K562 (cell line): ENCODE measurements around the gene ALOXE3. TPM values are rescaled to one million over a fixed set of nuclear protein-coding genes. Genes with fewer than 3 reads are reported as not detected.

Source experiments
- ATF1 ChIP-seq, 2 experiments: fragments of 450-650 bp in 1 of 2; IDR thresholded peaks; 2 replicates each; pipeline ENCODE4 v1.6.1; 2016; ENCODE audit warnings: missing compliant biosample characterization in 1 of 2, missing genetic modification characterization in 1 of 2
- CEBPG ChIP-seq, 3 experiments: fragments of 200-800 bp in 1 of 3; sonication (Bioruptor generic) in 1 of 3; sonication (generic) in 1 of 3; formaldehyde crosslinking in 1 of 3; IDR thresholded peaks in 2 of 3; conservative IDR thresholded peaks in 1 of 3; 2 replicates each; pipeline versions ENCODE4 v1.6.1 to v1.8.0; 2016 to 2022; ENCODE audit warnings: missing compliant biosample characterization in 2 of 3, missing genetic modification characterization in 2 of 3, mild to moderate bottlenecking in 1 of 3, missing genetic modification reagents in 1 of 3
- ELK3 ChIP-seq: fragments of 450-650 bp; formaldehyde crosslinking; IDR thresholded peaks from 2 replicates; pipeline ENCODE4 v1.4.0; 2020; ENCODE audit warnings: mild to moderate bottlenecking
- EP400 ChIP-seq: fragments of 450-650 bp; IDR thresholded peaks from 2 replicates; pipeline ENCODE4 v1.6.1; 2017; ENCODE audit warnings: antibody characterized with exemption, mild to moderate bottlenecking, moderate library complexity
- ETS1 ChIP-seq: conservative IDR thresholded peaks from 2 replicates; pipeline ENCODE4 v1.6.1; 2011; ENCODE audit warnings: low read depth, mild to moderate bottlenecking, low read length; ENCODE audit not compliant: control insufficient read depth
- HLTF ChIP-seq: fragments of 450-650 bp; IDR thresholded peaks from 2 replicates; pipeline ENCODE4 v1.6.1; 2016
- MCM2 ChIP-seq: fragments of 450-650 bp; IDR thresholded peaks from 2 replicates; pipeline ENCODE4 v1.6.1; 2017; ENCODE audit warnings: low read depth, mild to moderate bottlenecking
- MLLT1 ChIP-seq, 2 experiments: fragments of 450-650 bp; IDR thresholded peaks; 2 replicates each; pipeline ENCODE4 v1.6.1; 2016
- MLX ChIP-seq, 2 experiments: fragments of 450-650 bp in 1 of 2; sonication (generic) in 1 of 2; formaldehyde crosslinking; conservative IDR thresholded peaks; 2 replicates each; pipeline versions ENCODE4 v1.4.0 to v1.8.1; 2020 to 2022; ENCODE audit warnings: mild to moderate bottlenecking in 1 of 2, missing genetic modification reagents in 1 of 2
- NCOA4 ChIP-seq: fragments of 450-650 bp; IDR thresholded peaks from 2 replicates; pipeline ENCODE4 v1.6.1; 2018; ENCODE audit warnings: mild to moderate bottlenecking; ENCODE audit not compliant: partially characterized antibody
- NFIC ChIP-seq: fragments of 450-650 bp; IDR thresholded peaks from 2 replicates; pipeline ENCODE4 v1.6.1; 2017; ENCODE audit warnings: mild to moderate bottlenecking, inconsistent platforms
- NFIX ChIP-seq: fragments of 250-450 bp; sonication (Bioruptor Pico); IDR thresholded peaks from 2 replicates; pipeline ENCODE4 v1.4.0; 2020; ENCODE audit warnings: low read depth, mild to moderate bottlenecking, moderate library complexity
- NFXL1 ChIP-seq: fragments of 450-650 bp; formaldehyde crosslinking; IDR thresholded peaks from 2 replicates; pipeline ENCODE4 v1.4.0; 2021; ENCODE audit warnings: mild to moderate bottlenecking
- NR2C2 ChIP-seq, 2 experiments: fragments of 200-800 bp in 1 of 2; sonication (Bioruptor generic) in 1 of 2; sonication (generic) in 1 of 2; formaldehyde crosslinking in 1 of 2; IDR thresholded peaks; 2 replicates each; pipeline versions ENCODE4 v1.6.1 to v1.8.0; 2016 to 2022; ENCODE audit warnings: mild to moderate bottlenecking in 1 of 2, missing compliant biosample characterization in 1 of 2, missing genetic modification characterization in 1 of 2, missing genetic modification reagents in 1 of 2
- PURB ChIP-seq: sonication (generic); formaldehyde crosslinking; IDR thresholded peaks from 2 replicates; pipeline ENCODE4 v1.9.0; 2021; ENCODE audit warnings: low read depth, mild to moderate bottlenecking, missing genetic modification reagents
- RBFOX2 ChIP-seq: fragments of 200-400 bp; formaldehyde crosslinking; IDR thresholded peaks from 2 replicates; pipeline ENCODE4 v1.6.1; 2017; ENCODE audit warnings: low read depth, mild to moderate bottlenecking, low read length, moderate library complexity
- SRSF3 ChIP-seq: fragments of 200-400 bp; formaldehyde crosslinking; IDR thresholded peaks from 2 replicates; pipeline ENCODE4 v1.6.1; 2016; ENCODE audit warnings: mild to moderate bottlenecking, low read length, moderate library complexity; ENCODE audit not compliant: insufficient read depth
- TBP ChIP-seq: optimal IDR thresholded peaks from 2 replicates; pipeline ENCODE3; 2011; ENCODE audit warnings: low read depth, low read length, improper control_type of control experiment
- YY1 ChIP-seq, 3 experiments: IDR thresholded peaks; 2 replicates each; pipeline ENCODE4 v1.6.1; 2011; ENCODE audit warnings: low read length in 2 of 3, mild to moderate bottlenecking in 2 of 3, moderate library complexity in 2 of 3, borderline replicate concordance in 1 of 3, control low read depth in 1 of 3, low read depth in 1 of 3; ENCODE audit not compliant: insufficient read depth in 3 of 3, insufficient replicate concordance in 2 of 3, control insufficient read depth in 1 of 3, insufficient read length in 1 of 3; ENCODE audit errors: extremely low read depth in 1 of 3
- ZNF217 ChIP-seq: sonication (generic); formaldehyde crosslinking; IDR thresholded peaks from 2 replicates; pipeline ENCODE4 v1.8.0; 2022; ENCODE audit warnings: mild to moderate bottlenecking, missing genetic modification reagents
- ZNF277 ChIP-seq: fragments of 250-450 bp; sonication (Bioruptor Pico); IDR thresholded peaks from 2 replicates; pipeline ENCODE4 v1.8.0; 2022; ENCODE audit warnings: inconsistent platforms, mild to moderate bottlenecking, moderate library complexity, borderline replicate concordance
- polyA plus RNA-seq, 8 experiments: library from polyadenylated mRNA; depleted of rRNA in 4 of 8; stranded (reverse) in 5 of 8; unstranded in 3 of 8; fragments of >200 nt; fragmentation: Nextera tagmentation in 2 of 8; fragmentation: Illumina TruSeq in 1 of 8; extraction: Ambion mirVana in 2 of 8; extraction: Trizol in 1 of 8; gene quantifications; 2 replicates each; pipeline versions ENCODE4 v1.2.1 to v1.2.3, GENCODE V29; 2011 to 2014; ENCODE audit warnings: inconsistent platforms in 1 of 8, missing spikeins in 1 of 8
- total RNA-seq, 7 experiments: library from RNA; depleted of rRNA in 6 of 7; stranded (reverse); fragments of >200 nt in 6 of 7; fragmentation: Illumina TruSeq in 2 of 7; extraction: Trizol in 2 of 7; gene quantifications; 2 replicates each; pipeline versions ENCODE4 v1.2.1 to v1.2.3, GENCODE V29; 2011 to 2021; ENCODE audit warnings: low replicate concordance in 1 of 7

The ALOXE3 gene
- total and polyA plus RNA-seq, 9 of the 15 experiments (the other 6 are each of a cell fraction or from before 2014, with no cell fraction given), result 0.04 TPM; not detected in 8

GRCh38 chr17:8151120-8151640 is 32.9 kb upstream of the ALOXE3 start (continued):
- no peak for TF ChIP-seq YY1 (IDR thresholded peaks at IDR 0.05; ENCODE audit: borderline replicate concordance in 1 of 3, control insufficient read depth in 1 of 3, extremely low read depth in 1 of 3, insufficient read depth in 3 of 3, insufficient read length in 1 of 3, insufficient replicate concordance in 2 of 3, low read depth in 1 of 3, low read length in 2 of 3)
- TF ChIP-seq SRSF3, result no peak
- no peak for TF ChIP-seq NFXL1 (CRISPR knock-in tag)
- TF ChIP-seq EP400, result no peak
- TF ChIP-seq MCM2, result no peak
- TF ChIP-seq PURB (CRISPR knock-in tag), result no peak
- no peak for TF ChIP-seq NFIC
- no peak for TF ChIP-seq MLLT1 (IDR thresholded peaks at IDR 0.05)
- no peak for TF ChIP-seq ZNF217 (CRISPR knock-in tag)
- no peak for TF ChIP-seq CEBPG (CRISPR knock-in tag; IDR thresholded peaks at IDR 0.05)
- TF ChIP-seq CEBPG (tag; conservative IDR thresholded peaks at IDR 0.05 in 1 of 2, IDR thresholded peaks at IDR 0.05 in 1 of 2), result no peak
- no peak for TF ChIP-seq ATF1 (CRISPR knock-in tag; IDR thresholded peaks at IDR 0.05)
- TF ChIP-seq ATF1 (tag; IDR thresholded peaks at IDR 0.05), result peak; percentile 87
- TF ChIP-seq NCOA4, result no peak
- no peak for TF ChIP-seq NFIX (CRISPR knock-in tag)
- no peak for TF ChIP-seq NR2C2 (CRISPR knock-in tag; IDR thresholded peaks at IDR 0.05)
- no peak; the same call in 1 of the 2 replicates for TF ChIP-seq NR2C2 (tag; IDR thresholded peaks at IDR 0.05)
- TF ChIP-seq MLX (CRISPR knock-in tag; conservative IDR thresholded peaks at IDR 0.05), result no peak
- TF ChIP-seq RBFOX2, result peak; percentile 51; the same call in 1 of the 2 replicates
- no peak for TF ChIP-seq ZNF277
- TF ChIP-seq HLTF, result no peak
- TF ChIP-seq ELK3 (CRISPR knock-in tag), result no peak
- no peak for TF ChIP-seq TBP
- TF ChIP-seq ETS1, result 0 out of 2 replicates have a peak, but pooled peaks have one; percentile 40
